ENCODE results near the gene PEX1. TPM values are rescaled to one million over a fixed set of nuclear protein-coding genes. Genes with fewer than 3 reads are reported as not detected.
"Not testable (repeated sequence)": the region's sequence is repeated elsewhere in the genome, so short reads cannot be mapped to it uniquely, and the experiment has no call there.

The PEX1 gene
- total RNA-seq, 1 experiment from 2014 or later: 11.1 TPM

GRCh38 chr7:92504563-92504962 lies 23.8 kb downstream of the PEX1 start:
- no peak for DNase-seq (ENCODE audit: low spot score)

GRCh38 chr7:92503767-92504166 lies 24.6 kb downstream of the PEX1 start:
- DNase-seq (ENCODE audit: low spot score): no peak

GRCh38 chr7:92498557-92498956 lies 29.8 kb downstream of the PEX1 start:
- no peak for DNase-seq (ENCODE audit: low spot score)

GRCh38 chr7:92496876-92497275 lies 31.4 kb downstream of the PEX1 start:
- no peak for DNase-seq (ENCODE audit: low spot score)

GRCh38 chr7:92489634-92490033 lies 38.7 kb downstream of the PEX1 start:
- DNase-seq (ENCODE audit: low spot score): no peak

GRCh38 chr7:92487804-92488203 lies 40.5 kb downstream of the PEX1 start:
- DNase-seq (ENCODE audit: low spot score): no peak

GRCh38 chr7:92485974-92486373 lies 42.3 kb downstream of the PEX1 start:
- DNase-seq (ENCODE audit: low spot score): no peak

- DNase-seq (ENCODE audit: low spot score): no peak
These were observed 42.9 kb downstream of the PEX1 start for GRCh38 chr7:92485267-92485892.

- DNase-seq (ENCODE audit: low spot score): not testable (repeated sequence)
These were observed 44.1 kb downstream of the PEX1 start for GRCh38 chr7:92484226-92484625.

GRCh38 chr7:92483624-92484023 lies 44.7 kb downstream of the PEX1 start:
- not testable (repeated sequence) for DNase-seq (ENCODE audit: low spot score)

GRCh38 chr7:92479146-92479545 lies 49.2 kb downstream of the PEX1 start:
- not testable (repeated sequence) for DNase-seq (ENCODE audit: low spot score)

- no peak for DNase-seq (ENCODE audit: low spot score)
These were observed 49.6 kb downstream of the PEX1 start for GRCh38 chr7:92478711-92479110.

- DNase-seq (ENCODE audit: low spot score): no peak
These were observed 50.2 kb downstream of the PEX1 start for GRCh38 chr7:92478095-92478494.

GRCh38 chr7:92477681-92478080 lies 50.6 kb downstream of the PEX1 start, which contains the start of gene ERVW-1:
TSS of gene ERVW-1 (minus strand) at chr7:92477946. CDS start at chr7:92470381, 7,565 bp downstream.
- not testable (repeated sequence) for DNase-seq (ENCODE audit: low spot score)

GRCh38 chr7:92475851-92476590 lies 52.3 kb downstream of the PEX1 start:
- DNase-seq (ENCODE audit: low spot score): not testable (repeated sequence)

GRCh38 chr7:92475261-92475770 lies 53.0 kb downstream of the PEX1 start:
- DNase-seq (ENCODE audit: low spot score): not testable (repeated sequence)

GRCh38 chr7:92473989-92474388 lies 54.3 kb downstream of the PEX1 start:
- not testable (repeated sequence) for DNase-seq (ENCODE audit: low spot score)

- DNase-seq (ENCODE audit: low spot score): not testable (repeated sequence)
These were observed 59.7 kb downstream of the PEX1 start for GRCh38 chr7:92468589-92468988.

- no peak for DNase-seq (ENCODE audit: low spot score)
These were observed 61.6 kb downstream of the PEX1 start for GRCh38 chr7:92466682-92467081.

- no peak for DNase-seq (ENCODE audit: low spot score)
These were observed 63.8 kb downstream of the PEX1 start for GRCh38 chr7:92464515-92464914.

GRCh38 chr7:92462560-92462959 lies 65.8 kb downstream of the PEX1 start:
- no peak for DNase-seq (ENCODE audit: low spot score)

GRCh38 chr7:92461027-92462003 lies 67.0 kb downstream of the PEX1 start:
- peak; percentile 63 for DNase-seq (ENCODE audit: low spot score)
